SK-N-SH (cell line): ENCODE results near the gene RREB1. TPM values are rescaled to one million over a fixed set of nuclear protein-coding genes. Genes with fewer than 3 reads are reported as not detected.

Source experiments
- CTCF ChIA-PET: fragments of 300-600, 350-600 bp; formaldehyde crosslinking; extraction: SDS; loops from one replicate; lab custom pipeline; 2021; lab: Yijun Ruan, JAX
- POLR2A ChIA-PET: fragments of 350-600 bp; sonication (Branson Sonifier 250); formaldehyde crosslinking; extraction: SDS; loops from one replicate; lab custom pipeline; 2020; ENCODE audit warnings: antibody characterized with exemption, inconsistent platforms; lab: Yijun Ruan, JAX
- DNase-seq: peaks from one replicate; pipeline ENCODE4 v3.0.0; 2012
- H2AFZ ChIP-seq: fragments of 200-600 bp; sonication (generic); 2 replicates; pipeline ENCODE4 v1.8.1; 2016; ENCODE audit warnings: antibody characterized with exemption, mild to moderate bottlenecking, low read depth
- H3F3A ChIP-seq: fragments of 200-600 bp; sonication (generic); replicated peaks from 2 replicates; pipeline ENCODE3; 2016; ENCODE audit warnings: antibody characterized with exemption, mild to moderate bottlenecking; ENCODE audit not compliant: insufficient read depth
- H3K27ac ChIP-seq, 2 experiments: fragments of 200-500 bp in 1 of 2; fragments of 200-600 bp in 1 of 2; sonication (Bioruptor generic) in 1 of 2; sonication (generic), shearing (Covaris generic) in 1 of 2; 2 replicates each; pipeline versions ENCODE4 v1.5.1 to v1.6.1; 2014 to 2016; ENCODE audit warnings: low read depth in 2 of 2, inconsistent platforms in 1 of 2, low read length in 1 of 2, mild to moderate bottlenecking in 1 of 2, mixed read lengths in 1 of 2
- H3K27me3 ChIP-seq: fragments of 200-600 bp; sonication (generic), shearing (Covaris generic); 2 replicates; pipeline ENCODE4 v1.6.1; 2016; ENCODE audit warnings: mixed run types; ENCODE audit not compliant: insufficient read depth
- H3K36me3 ChIP-seq, 2 experiments: fragments of 200-500 bp in 1 of 2; fragments of 200-600 bp in 1 of 2; sonication (Bioruptor generic) in 1 of 2; sonication (generic) in 1 of 2; replicated peaks in 1 of 2; 2 replicates each; pipeline versions ENCODE3 to v1.5.1; 2014 to 2016; ENCODE audit warnings: low read length in 1 of 2, mild to moderate bottlenecking in 1 of 2; ENCODE audit not compliant: insufficient read depth in 2 of 2, control insufficient read depth in 1 of 2
- H3K4me1 ChIP-seq, 2 experiments: fragments of 200-500 bp in 1 of 2; fragments of 200-600 bp in 1 of 2; sonication (Bioruptor generic) in 1 of 2; sonication (generic), shearing (Covaris generic) in 1 of 2; 2 replicates each; pipeline versions ENCODE4 v1.5.1 to v1.6.1; 2014 to 2016; ENCODE audit warnings: low read depth in 1 of 2, low read length in 1 of 2, mixed run types in 1 of 2; ENCODE audit not compliant: insufficient read depth in 2 of 2, control insufficient read depth in 1 of 2
- H3K4me2 ChIP-seq: fragments of 200-600 bp; sonication (generic), shearing (Covaris generic); 2 replicates; pipeline ENCODE4 v1.6.1; 2017; ENCODE audit warnings: mixed run types
- H3K4me3 ChIP-seq, 2 experiments: fragments of 200-500 bp in 1 of 2; fragments of 200-600 bp in 1 of 2; sonication (Bioruptor generic) in 1 of 2; sonication (generic), shearing (Covaris generic) in 1 of 2; 2 replicates each; pipeline versions ENCODE4 v1.5.1 to v1.8.1; 2014 to 2016; ENCODE audit warnings: low read depth in 2 of 2, inconsistent platforms in 1 of 2, low read length in 1 of 2, mild to moderate bottlenecking in 1 of 2, mixed read lengths in 1 of 2, moderate library complexity in 1 of 2
- H3K79me2 ChIP-seq: fragments of 200-600 bp; sonication (generic); 2 replicates; pipeline ENCODE4 v1.8.1; 2017; ENCODE audit warnings: mild to moderate bottlenecking; ENCODE audit not compliant: insufficient read depth
- H3K9ac ChIP-seq: fragments of 200-600 bp; sonication (generic); 2 replicates; pipeline ENCODE4 v1.6.1; 2017; ENCODE audit warnings: mixed run types
- H3K9me2 ChIP-seq: fragments of 200-600 bp; sonication (generic); 2 replicates; pipeline ENCODE4 v1.6.1; 2017; ENCODE audit warnings: mixed run types
- H3K9me3 ChIP-seq: fragments of 200-600 bp; sonication (generic); 2 replicates; pipeline ENCODE4 v1.6.1; 2017; ENCODE audit warnings: mixed run types, mild to moderate bottlenecking, moderate library complexity
- H4K20me1 ChIP-seq: fragments of 200-600 bp; sonication (generic); 2 replicates; pipeline ENCODE4 v1.6.1; 2017; ENCODE audit warnings: mild to moderate bottlenecking, mixed run types; ENCODE audit not compliant: insufficient read depth
- CHD2 ChIP-seq: fragments of 150-350 bp; IDR thresholded peaks from 2 replicates; pipeline ENCODE4 v1.6.1; 2018; ENCODE audit warnings: low read length; ENCODE audit not compliant: partially characterized antibody
- CTCF ChIP-seq: fragments of 200-600 bp; sonication (generic); IDR thresholded peaks from 2 replicates; pipeline ENCODE4 v1.6.1; 2017; ENCODE audit warnings: antibody characterized with exemption, mild to moderate bottlenecking, moderate library complexity
- ELF1 ChIP-seq: IDR thresholded peaks from 2 replicates; pipeline ENCODE4 v1.4.0; 2012
- EZH2phosphoT487 ChIP-seq: fragments of 200-600 bp; sonication (generic); IDR thresholded peaks from 2 replicates; pipeline ENCODE4 v1.6.1; 2017; ENCODE audit warnings: low read depth, mixed run types, mild to moderate bottlenecking, antibody characterized with exemption, moderate library complexity, borderline replicate concordance
- FOSL2 ChIP-seq: IDR thresholded peaks from 2 replicates; pipeline ENCODE4 v1.4.0; 2012; ENCODE audit warnings: low read depth, mild to moderate bottlenecking, moderate library complexity, borderline replicate concordance
- FOXJ3 ChIP-seq: sonication (generic); formaldehyde crosslinking; IDR thresholded peaks from 2 replicates; pipeline ENCODE4 v1.5.1; 2020; ENCODE audit warnings: mild to moderate bottlenecking, missing genetic modification reagents
- JUND ChIP-seq: IDR thresholded peaks from 2 replicates; pipeline ENCODE4 v1.4.0; 2012
- MEF2A ChIP-seq: IDR thresholded peaks from 2 replicates; pipeline ENCODE4 v1.4.0; 2012; ENCODE audit warnings: low read depth, borderline replicate concordance
- MXI1 ChIP-seq: IDR thresholded peaks from 2 replicates; pipeline ENCODE4 v1.6.1; 2012; ENCODE audit warnings: mild to moderate bottlenecking, low read depth, low read length, improper control_type of control experiment
- NRF1 ChIP-seq: IDR thresholded peaks from 2 replicates; pipeline ENCODE4 v1.6.1; 2012; ENCODE audit warnings: low read depth, mild to moderate bottlenecking, low read length
- SIN3A ChIP-seq: IDR thresholded peaks from 2 replicates; pipeline ENCODE4 v1.6.1; 2012; ENCODE audit warnings: low read depth, mild to moderate bottlenecking, low read length, moderate library complexity, borderline replicate concordance
- SMC3 ChIP-seq: IDR thresholded peaks from 2 replicates; pipeline ENCODE4 v1.6.1; 2012; ENCODE audit warnings: low read depth, low read length, improper control_type of control experiment
- TEAD4 ChIP-seq: IDR thresholded peaks from 2 replicates; pipeline ENCODE4 v1.4.0; 2012; ENCODE audit warnings: mild to moderate bottlenecking, borderline replicate concordance; ENCODE audit not compliant: insufficient read depth
- USF2 ChIP-seq: fragments of 150-350 bp; IDR thresholded peaks from 2 replicates; pipeline ENCODE4 v1.6.1; 2017; ENCODE audit warnings: antibody characterized with exemption, low read length, low read depth, borderline replicate concordance
- YY1 ChIP-seq: IDR thresholded peaks from 2 replicates; pipeline ENCODE4 v1.4.0; 2012; ENCODE audit warnings: low read depth, mild to moderate bottlenecking
- ZBTB33 ChIP-seq: IDR thresholded peaks from 2 replicates; pipeline ENCODE4 v1.4.0; 2012; ENCODE audit warnings: low read depth, borderline replicate concordance
- polyA plus RNA-seq, 3 experiments: library from polyadenylated mRNA; depleted of rRNA; stranded (reverse); fragments of >200 nt; gene quantifications; 2 replicates each; pipeline ENCODE4 v1.2.3, GENCODE V29; 2012
- TF ChIP-seq, protein P1 (sequence below): IDR thresholded peaks from 2 replicates; pipeline ENCODE4 v1.4.0; 2012; ENCODE audit warnings: low read depth, borderline replicate concordance
- TF ChIP-seq, protein P2 (sequence below): IDR thresholded peaks from 2 replicates; pipeline ENCODE4 v1.6.1; 2012; ENCODE audit warnings: mild to moderate bottlenecking, low read depth, low read length, moderate library complexity

RREB1 gene
- polyA plus RNA-seq, 1 of the 3 experiments (the other 2 are of a cell fraction), result 2.0 TPM

GRCh38 chr6:7161253-7161623, 53.5 kb downstream of the RREB1 start:
- CTCF ChIA-PET, result no interaction called here
- Histone ChIP-seq H3K9me3 (no peaks in the 10 kb centered on the region), H3K4me1 (peaks cover 3 to 53% of the 10 kb centered on the region in 2 experiments; a peak in 3 of 4 replicates), H3F3A (peaks cover 19% of the 10 kb centered on the region), H3K4me2 (no peak overlapping the region), H3K9me2 (no peaks in the 10 kb centered on the region), H3K36me3 (no peaks in the 10 kb centered on the region), H3K79me2 (peaks cover 87% of the 10 kb centered on the region), H3K9ac (no peak overlapping the region), H2AFZ (no peak overlapping the region), H3K27ac (no peak overlapping the region), H3K4me3 (no peak overlapping the region), H4K20me1 (0 out of 2 replicates have a peak, but pooled peaks cover 20% of the 10 kb centered on the region), H3K27me3 (no peaks in the 10 kb centered on the region)
- DNase-seq, result no peak
- POLR2A ChIA-PET, result no interaction called here
- TF ChIP-seq ELF1 (no peak), USF2 (no peak), EZH2phosphoT487 (no peak), YY1 (no peak), CHD2 (no peak), TEAD4 (no peak), SMC3 (no peak), FOXJ3 (CRISPR knock-in tag) (no peak), MXI1 (no peak), CTCF (no peak), MEF2A (no peak), NRF1 (no peak), ZBTB33 (no peak), FOSL2 (no peak), JUND (no peak), SIN3A (no peak)
- TF ChIP-seq, protein P1, sequence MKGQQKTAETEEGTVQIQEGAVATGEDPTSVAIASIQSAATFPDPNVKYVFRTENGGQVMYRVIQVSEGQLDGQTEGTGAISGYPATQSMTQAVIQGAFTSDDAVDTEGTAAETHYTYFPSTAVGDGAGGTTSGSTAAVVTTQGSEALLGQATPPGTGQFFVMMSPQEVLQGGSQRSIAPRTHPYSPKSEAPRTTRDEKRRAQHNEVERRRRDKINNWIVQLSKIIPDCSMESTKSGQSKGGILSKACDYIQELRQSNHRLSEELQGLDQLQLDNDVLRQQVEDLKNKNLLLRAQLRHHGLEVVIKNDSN, result no peak
- TF ChIP-seq, protein P2, sequence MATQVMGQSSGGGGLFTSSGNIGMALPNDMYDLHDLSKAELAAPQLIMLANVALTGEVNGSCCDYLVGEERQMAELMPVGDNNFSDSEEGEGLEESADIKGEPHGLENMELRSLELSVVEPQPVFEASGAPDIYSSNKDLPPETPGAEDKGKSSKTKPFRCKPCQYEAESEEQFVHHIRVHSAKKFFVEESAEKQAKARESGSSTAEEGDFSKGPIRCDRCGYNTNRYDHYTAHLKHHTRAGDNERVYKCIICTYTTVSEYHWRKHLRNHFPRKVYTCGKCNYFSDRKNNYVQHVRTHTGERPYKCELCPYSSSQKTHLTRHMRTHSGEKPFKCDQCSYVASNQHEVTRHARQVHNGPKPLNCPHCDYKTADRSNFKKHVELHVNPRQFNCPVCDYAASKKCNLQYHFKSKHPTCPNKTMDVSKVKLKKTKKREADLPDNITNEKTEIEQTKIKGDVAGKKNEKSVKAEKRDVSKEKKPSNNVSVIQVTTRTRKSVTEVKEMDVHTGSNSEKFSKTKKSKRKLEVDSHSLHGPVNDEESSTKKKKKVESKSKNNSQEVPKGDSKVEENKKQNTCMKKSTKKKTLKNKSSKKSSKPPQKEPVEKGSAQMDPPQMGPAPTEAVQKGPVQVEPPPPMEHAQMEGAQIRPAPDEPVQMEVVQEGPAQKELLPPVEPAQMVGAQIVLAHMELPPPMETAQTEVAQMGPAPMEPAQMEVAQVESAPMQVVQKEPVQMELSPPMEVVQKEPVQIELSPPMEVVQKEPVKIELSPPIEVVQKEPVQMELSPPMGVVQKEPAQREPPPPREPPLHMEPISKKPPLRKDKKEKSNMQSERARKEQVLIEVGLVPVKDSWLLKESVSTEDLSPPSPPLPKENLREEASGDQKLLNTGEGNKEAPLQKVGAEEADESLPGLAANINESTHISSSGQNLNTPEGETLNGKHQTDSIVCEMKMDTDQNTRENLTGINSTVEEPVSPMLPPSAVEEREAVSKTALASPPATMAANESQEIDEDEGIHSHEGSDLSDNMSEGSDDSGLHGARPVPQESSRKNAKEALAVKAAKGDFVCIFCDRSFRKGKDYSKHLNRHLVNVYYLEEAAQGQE, result no peak
